LNCAP (cell line): ENCODE measurements around the gene KRTAP9-8.

Experiments used
- CTCF ChIP-seq: fragments of 450-650 bp; IDR thresholded peaks from 2 replicates; pipeline ENCODE4 v1.5.1; 2017; ENCODE audit warnings: mild to moderate bottlenecking

The KRTAP9-8 gene

DNA sequence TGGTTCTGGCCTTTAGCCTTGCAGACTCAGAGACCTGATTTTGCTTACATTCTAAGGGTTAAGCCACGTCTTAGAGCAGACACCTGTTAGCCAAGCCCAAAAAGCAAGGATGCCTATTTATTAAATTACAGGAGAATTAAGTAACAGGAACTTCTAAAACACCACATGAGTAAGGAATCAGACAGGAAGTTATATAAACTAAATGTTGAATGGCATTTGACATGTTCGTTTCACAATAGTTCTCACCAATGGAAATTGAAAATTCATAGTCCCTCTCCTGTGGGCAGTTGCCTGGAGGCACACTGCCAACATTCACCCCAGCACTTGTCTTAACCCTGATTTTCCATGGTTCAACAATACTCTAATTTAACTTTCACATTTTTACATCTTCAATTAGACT, 46.7 kb downstream of the KRTAP9-8 start:
- TF ChIP-seq CTCF = no peak

DNA sequence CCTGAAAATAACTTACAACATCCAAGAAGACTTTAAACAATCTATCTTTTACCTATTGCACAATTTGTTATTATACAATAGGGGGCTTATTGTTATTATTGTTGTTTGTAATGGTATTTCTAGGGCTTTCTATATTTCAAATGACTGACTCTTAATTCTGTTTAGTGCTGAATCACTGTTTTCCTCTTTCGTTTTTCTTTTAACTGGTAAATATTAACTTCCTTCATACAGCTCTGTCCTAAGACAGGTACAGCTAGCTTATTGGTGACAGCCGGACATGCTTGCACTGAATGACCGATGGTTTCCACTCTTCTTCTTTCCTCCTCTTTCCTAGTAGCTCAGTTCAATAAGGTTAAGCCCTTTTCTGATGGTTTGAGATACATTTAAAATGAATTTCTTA, 49.3 kb downstream of the KRTAP9-8 start:
- TF ChIP-seq CTCF = no peak
